Transverse colon (tissue), 4 donors: ENCODE results near the gene TMEM235. TPM values are rescaled to one million over a fixed set of nuclear protein-coding genes. Genes with fewer than 3 reads are reported as not detected.
A peak's percentile ranks its signal among the peaks of the same experiment; 100 is the strongest.

Source experiments
- DNase-seq: peaks from one replicate; pipeline ENCODE4 v3.0.0-alpha.2; 2019
- H3K27ac ChIP-seq, 4 donors: fragments of 200-600 bp; sonication (generic); 2 replicates each; pipeline ENCODE4 v1.5.1; 2016 to 2018; ENCODE audit warnings: inconsistent platforms in 4 of 4
- H3K27me3 ChIP-seq: fragments of 200-600 bp; sonication (generic); 2 replicates; pipeline ENCODE4 v1.5.1; 2017; ENCODE audit warnings: inconsistent platforms
- H3K36me3 ChIP-seq, 4 donors: fragments of 200-600 bp; sonication (generic); 2 replicates each; pipeline ENCODE4 v1.5.1; 2017 to 2019; ENCODE audit warnings: inconsistent platforms in 4 of 4
- H3K4me1 ChIP-seq, 4 donors: fragments of 200-600 bp; sonication (generic); 2 replicates each; pipeline ENCODE4 v1.5.1; 2017 to 2020; ENCODE audit warnings: inconsistent platforms in 4 of 4
- H3K4me3 ChIP-seq, 4 donors: fragments of 200-600 bp; sonication (generic); 1 replicate in 1 of 4; 2 replicates in 3 of 4; pipeline versions ENCODE4 v1.5.1 to v1.6.1; 2017 to 2019; ENCODE audit warnings: inconsistent platforms in 4 of 4
- H3K9me3 ChIP-seq, 2 donors: fragments of 200-600 bp; sonication (generic); 2 replicates each; pipeline ENCODE4 v1.5.1; 2017 to 2019; ENCODE audit warnings: inconsistent platforms in 2 of 2
- EP300 ChIP-seq: sonication (generic); formaldehyde crosslinking; IDR thresholded peaks from one replicate; pipeline ENCODE4 v1.6.1; 2017; ENCODE audit warnings: antibody characterized with exemption, low read depth
- POLR2A ChIP-seq: fragments of 450-650 bp; IDR thresholded peaks from one replicate; pipeline ENCODE4 v1.6.1; 2016; ENCODE audit warnings: antibody characterized with exemption, mild to moderate bottlenecking, moderate library complexity
- POLR2AphosphoS5 ChIP-seq, 3 donors: sonication (generic); formaldehyde crosslinking; IDR thresholded peaks; one replicate each; pipeline ENCODE4 v1.6.1; 2016; ENCODE audit warnings: antibody characterized with exemption in 3 of 3
- WGBS, 2 donors: methylation state at CpG; one replicate each; pipeline ENCODE4 v1.1.5; 2018; ENCODE audit warnings: low coverage in 1 of 2; 5-methylcytosine and 5-hydroxymethylcytosine counted together
- in situ Hi-C, 4 donors: fragments of 200-750 bp; cut with MboI; loops; one replicate each; pipeline versions ENCODE4 v1.15.0 to v1.15.1; 2017; ENCODE audit warnings: low sequenced_read_pairs in 3 of 4, low pct_ligation_motif_present in 1 of 4, low pct_unique_long_range_greater_than_20kb in 1 of 4
- intact Hi-C: fragments of 100-400 bp; cut with DNase I; formaldehyde crosslinking; loops from one replicate; pipeline ENCODE4 v1.15.1; 2023; ENCODE audit warnings: low total_unique reads
- total RNA-seq, 4 donors: library from RNA; depleted of rRNA; stranded (reverse); fragments of >200 nt; gene quantifications; one replicate each; pipeline ENCODE4 v1.1.0, GENCODE V29; 2016
- TF ChIP-seq, protein P1 (sequence below), 5 experiments: fragments of 200-600 bp in 3 of 5; fragments of 450-650 bp in 2 of 5; sonication (generic) in 3 of 5; IDR thresholded peaks; 1 replicate in 2 of 5; 2 replicates in 3 of 5; pipeline ENCODE4 v1.5.1; 2016 to 2017; ENCODE audit warnings: antibody characterized with exemption in 5 of 5, inconsistent platforms in 3 of 5, mild to moderate bottlenecking in 2 of 5, moderate library complexity in 1 of 5

Gene TMEM235
- total RNA-seq, 4 donors from 2014 or later, result not detected

DNA sequence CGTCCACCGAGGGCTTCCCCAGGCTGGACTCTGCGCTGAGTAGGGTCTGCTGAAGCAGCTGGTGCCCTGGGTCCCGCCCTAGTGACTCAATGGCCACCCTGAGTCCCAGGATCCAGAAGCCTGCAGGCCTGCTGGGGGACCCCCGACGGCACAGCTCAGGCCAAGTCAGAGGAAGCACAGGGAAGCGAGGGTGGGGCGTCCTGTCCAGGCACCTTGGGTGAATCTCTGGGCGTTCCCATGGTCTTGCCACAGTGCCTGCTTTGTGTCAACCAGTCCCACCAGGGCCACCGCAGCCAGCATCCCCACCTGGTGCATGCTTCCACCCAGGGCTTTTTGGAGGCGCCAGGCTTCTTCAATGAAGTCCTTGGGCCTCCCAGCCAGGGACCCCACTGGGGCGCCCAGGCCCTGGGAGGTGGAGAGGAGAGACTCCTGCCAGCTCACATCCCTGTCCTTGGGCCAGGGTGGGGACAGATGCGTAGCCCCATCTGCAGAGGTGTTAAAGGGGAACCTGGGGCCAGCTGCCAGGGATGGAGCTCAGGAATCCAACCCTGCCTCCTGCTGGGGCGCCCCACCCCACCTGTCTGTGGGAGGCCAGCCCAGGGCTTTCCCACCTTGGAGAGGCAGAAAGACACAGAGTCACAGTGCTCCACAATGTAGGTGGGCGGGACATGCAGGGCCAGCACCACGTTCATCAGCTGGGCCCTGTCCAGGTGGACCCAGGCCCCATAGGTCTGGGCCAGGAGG is 17.8 kb downstream of the TMEM235 start:
- WGBS, 2 donors, result 80% methylated on average over 11 of the region's 16 CpGs; no CpG with 5 or more reads in 1 of the 2 donors
- intact Hi-C loops, result no loop called here
- peaks cover 0 to 30% (median 24%) of the 10 kb centered on the region in 4 donors for H3K4me1 ChIP-seq
- no peak overlapping the region for H3K27ac ChIP-seq
- in situ Hi-C loops, result loop anchor here in 3 of 4 donors (10.0 kb wide), 2 partner anchors 134 to 144 kb away; no protein-coding TSS in a partner anchor
- no peak overlapping the region for H3K4me3 ChIP-seq
- DNase-seq, result no peak
- TF ChIP-seq, protein P1, sequence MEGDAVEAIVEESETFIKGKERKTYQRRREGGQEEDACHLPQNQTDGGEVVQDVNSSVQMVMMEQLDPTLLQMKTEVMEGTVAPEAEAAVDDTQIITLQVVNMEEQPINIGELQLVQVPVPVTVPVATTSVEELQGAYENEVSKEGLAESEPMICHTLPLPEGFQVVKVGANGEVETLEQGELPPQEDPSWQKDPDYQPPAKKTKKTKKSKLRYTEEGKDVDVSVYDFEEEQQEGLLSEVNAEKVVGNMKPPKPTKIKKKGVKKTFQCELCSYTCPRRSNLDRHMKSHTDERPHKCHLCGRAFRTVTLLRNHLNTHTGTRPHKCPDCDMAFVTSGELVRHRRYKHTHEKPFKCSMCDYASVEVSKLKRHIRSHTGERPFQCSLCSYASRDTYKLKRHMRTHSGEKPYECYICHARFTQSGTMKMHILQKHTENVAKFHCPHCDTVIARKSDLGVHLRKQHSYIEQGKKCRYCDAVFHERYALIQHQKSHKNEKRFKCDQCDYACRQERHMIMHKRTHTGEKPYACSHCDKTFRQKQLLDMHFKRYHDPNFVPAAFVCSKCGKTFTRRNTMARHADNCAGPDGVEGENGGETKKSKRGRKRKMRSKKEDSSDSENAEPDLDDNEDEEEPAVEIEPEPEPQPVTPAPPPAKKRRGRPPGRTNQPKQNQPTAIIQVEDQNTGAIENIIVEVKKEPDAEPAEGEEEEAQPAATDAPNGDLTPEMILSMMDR (IDR thresholded peaks at IDR 0.05), result no peak
- TF ChIP-seq EP300 (no peak), POLR2A (no peak), POLR2AphosphoS5 (IDR thresholded peaks at IDR 0.05) (no peak)
- no peaks in the 10 kb centered on the region for H3K36me3 ChIP-seq
- H3K9me3 ChIP-seq, result no peaks in the 10 kb centered on the region
- peaks cover 3% of the 10 kb centered on the region for H3K27me3 ChIP-seq

DNA sequence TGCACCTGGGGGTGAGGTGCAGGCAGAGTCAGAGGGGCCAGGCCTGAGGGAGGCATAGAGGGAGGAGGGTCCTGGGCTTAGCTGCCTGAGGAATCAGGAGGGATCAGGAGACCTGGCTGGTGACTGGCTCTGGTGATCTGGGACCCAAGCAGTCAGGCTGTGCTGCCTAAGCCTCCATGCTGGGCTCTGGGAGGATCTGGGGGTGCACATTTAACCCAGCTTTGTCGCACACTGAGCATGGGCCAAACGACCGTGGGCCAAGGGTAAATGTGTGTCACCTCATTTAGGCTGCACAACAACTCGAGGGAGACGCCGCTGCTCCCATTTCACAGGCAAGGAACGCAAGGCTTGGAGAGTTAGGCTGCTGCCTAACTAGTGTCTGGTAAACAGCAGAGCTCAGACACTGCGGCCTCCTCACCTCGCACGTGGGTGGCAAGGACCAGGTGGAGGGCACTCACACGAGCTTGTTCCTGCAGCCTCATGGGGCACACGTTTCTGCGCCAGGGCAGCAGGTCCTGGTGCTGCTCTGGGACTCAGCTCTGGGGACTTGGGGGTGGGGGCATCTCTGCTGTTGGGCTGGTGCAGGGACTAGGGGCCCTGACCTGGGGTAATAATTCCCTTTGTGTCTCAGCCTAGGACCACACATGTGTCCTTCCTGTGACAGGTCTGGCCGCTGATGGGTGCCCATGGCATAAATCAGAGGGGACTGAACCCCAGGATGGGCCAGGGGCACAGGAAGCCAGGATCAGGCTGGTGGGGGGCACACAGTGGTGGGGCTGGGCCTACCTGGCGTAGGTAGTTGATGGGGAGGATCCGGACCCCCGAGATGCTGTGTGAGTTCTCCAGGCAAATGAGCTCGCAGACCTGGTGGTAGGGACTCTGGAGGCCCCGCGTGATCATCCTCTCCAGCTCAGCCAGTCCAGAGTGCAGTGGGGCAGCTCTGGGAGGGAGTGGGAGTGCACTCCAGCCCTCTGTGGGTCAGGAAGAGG is 18.7 kb downstream of the TMEM235 start:
- intact Hi-C loops (loop anchor here (10.0 kb wide), 1 partner anchor 135 kb away; no protein-coding TSS in a partner anchor), in situ Hi-C loops (loop anchor here in 3 of 4 donors (10.0 kb wide), 2 partner anchors 135 to 145 kb away; no protein-coding TSS in a partner anchor)
- Histone ChIP-seq H3K36me3 (no peaks in the 10 kb centered on the region), H3K9me3 (no peaks in the 10 kb centered on the region), H3K27ac (no peak overlapping the region), H3K27me3 (peaks cover 3% of the 10 kb centered on the region), H3K4me1 (peaks cover 0 to 30% (median 24%) of the 10 kb centered on the region in 4 donors), H3K4me3 (no peak overlapping the region)
- WGBS, 2 donors, result 77% methylated on average over 18 of the region's 20 CpGs; no CpG with 5 or more reads in 1 of the 2 donors
- no peak for DNase-seq
- TF ChIP-seq POLR2AphosphoS5 (IDR thresholded peaks at IDR 0.05) (no peak), EP300 (no peak), POLR2A (no peak)
- TF ChIP-seq, protein P1 (IDR thresholded peaks at IDR 0.05), result no peak

DNA sequence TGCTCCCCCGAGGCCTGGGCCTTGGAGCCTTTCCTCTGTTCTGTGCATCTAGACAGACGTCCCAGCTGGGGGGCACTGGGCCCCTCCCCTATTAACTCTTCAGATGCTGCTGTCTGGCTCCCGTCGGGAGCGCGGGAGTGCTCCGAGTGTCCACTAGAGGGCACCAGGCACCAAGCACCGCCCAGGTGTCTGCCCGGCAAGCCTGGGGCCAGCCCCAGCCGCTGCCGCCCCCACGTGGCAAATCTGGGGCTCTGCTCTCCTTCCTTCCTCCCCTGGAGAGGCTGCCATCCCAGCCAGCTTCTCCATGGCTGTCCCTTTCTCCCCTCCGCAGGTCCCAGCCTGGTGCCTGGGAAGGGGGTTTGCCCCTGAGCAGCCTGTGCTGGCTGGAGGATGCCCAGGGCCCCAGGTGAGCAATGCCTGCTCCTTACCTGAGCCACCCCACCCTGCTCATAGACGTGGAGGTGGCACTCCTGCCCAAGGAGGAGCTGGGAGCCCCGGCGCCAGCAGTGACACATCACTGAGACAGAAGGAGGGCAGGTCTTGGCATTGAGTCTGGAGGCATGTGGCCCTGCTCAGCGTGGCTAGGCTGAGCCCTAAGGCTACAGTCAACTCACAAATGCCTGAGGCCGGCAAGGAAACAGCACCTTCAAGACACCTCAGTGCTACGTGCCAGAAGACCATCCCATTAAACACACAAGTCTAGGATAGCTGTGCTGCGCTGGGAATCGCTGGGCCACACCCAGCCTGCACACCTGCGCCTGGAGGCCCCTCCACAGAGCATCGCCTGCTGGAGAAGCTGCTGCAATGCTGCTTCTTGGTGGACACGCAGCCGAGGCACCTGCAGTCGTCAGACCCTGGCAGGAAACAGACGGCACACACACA is 19.7 kb downstream of the TMEM235 start:
- H3K4me1 ChIP-seq, result peaks cover 0 to 30% (median 24%) of the 10 kb centered on the region in 4 donors
- H3K4me3 ChIP-seq, result no peak overlapping the region
- peaks cover 3% of the 10 kb centered on the region for H3K27me3 ChIP-seq
- peak; percentile 87 for DNase-seq
- TF ChIP-seq EP300, result no peak
- TF ChIP-seq POLR2AphosphoS5 (IDR thresholded peaks at IDR 0.05), result peak in 1 of 3 donors; percentile 13
- TF ChIP-seq, protein P1 (IDR thresholded peaks at IDR 0.05), result peak; percentile 98 to 99 (median 99)
- no peak for TF ChIP-seq POLR2A
- intact Hi-C loops (loop anchor here (10.0 kb wide), 1 partner anchor 136 kb away; no protein-coding TSS in a partner anchor), in situ Hi-C loops (no loop called here)
- 9% methylated on average over 21 of the region's 27 CpGs; no CpG with 5 or more reads in 1 of the 2 donors for WGBS, 2 donors
- H3K36me3 ChIP-seq, result no peaks in the 10 kb centered on the region
- peak overlapping the region; percentile 15 to 80 (median 59) for H3K27ac ChIP-seq
- H3K9me3 ChIP-seq, result no peaks in the 10 kb centered on the region
